Right lobe of liver (tissue), 6 donors: ENCODE measurements around the gene HMG20B. TPM values are rescaled to one million over a fixed set of nuclear protein-coding genes. Genes with fewer than 3 reads are reported as not detected.

ENCODE experiments used
- ATAC-seq, 4 donors: fragments of 200-7000 bp; cut with Tn5 transposase; one replicate each; pipeline ENCODE4 v1.9.1; 2020; ENCODE audit warnings: mild to moderate bottlenecking in 4 of 4, moderate library complexity in 4 of 4
- DNase-seq, 3 donors: peaks; one replicate each; pipeline ENCODE4 v3.0.0-alpha.2; 2020
- H3K27ac ChIP-seq, 3 donors: fragments of 200-600 bp; one replicate each; pipeline ENCODE4 v1.8.0; 2022
- H3K27me3 ChIP-seq, 2 donors: fragments of 200-600 bp; one replicate each; pipeline ENCODE4 v1.8.0; 2022
- H3K36me3 ChIP-seq, 4 donors: fragments of 200-600 bp; sonication (generic) in 1 of 4; one replicate each; pipeline versions ENCODE4 v1.5.1 to v1.8.0; 2017 to 2022; ENCODE audit warnings: control low read depth in 1 of 4
- H3K4me1 ChIP-seq, 4 donors: fragments of 200-600 bp; sonication (generic) in 1 of 4; one replicate each; pipeline versions ENCODE4 v1.5.1 to v1.8.0; 2017 to 2022; ENCODE audit warnings: control low read depth in 1 of 4
- H3K4me3 ChIP-seq, 3 donors: fragments of 200-600 bp; one replicate each; pipeline ENCODE4 v1.8.0; 2022
- H3K9me3 ChIP-seq, 4 donors: fragments of 200-600 bp; sonication (generic) in 1 of 4; one replicate each; pipeline versions ENCODE4 v1.5.1 to v1.8.0; 2017 to 2022; ENCODE audit warnings: control low read depth in 1 of 4
- POLR2A ChIP-seq: fragments of 450-650 bp; IDR thresholded peaks from one replicate; pipeline ENCODE4 v1.6.1; 2017; ENCODE audit warnings: antibody characterized with exemption, mild to moderate bottlenecking
- WGBS: methylation state at CpG from one replicate; pipeline ENCODE4 v1.1.6; 2018; ENCODE audit warnings: low coverage, low lambda C conversion rate; ENCODE audit not compliant: insufficient coverage; ENCODE audit errors: missing lambda C conversion rate; 5-methylcytosine and 5-hydroxymethylcytosine counted together
- intact Hi-C, 2 donors: fragments of 100-400 bp; cut with DNase I; formaldehyde crosslinking; loops; one replicate each; pipeline versions ENCODE4 v1.11.2 to v1.14.1; 2022
- small RNA-seq, 2 experiments: library from RNA; depleted of rRNA; stranded (forward); fragments of <200 nt; gene quantifications; one replicate each; pipeline ENCODE3, GENCODE V24; 2016
- total RNA-seq, 6 experiments: library from RNA; depleted of rRNA in 2 of 6; stranded (reverse); fragments of >200 nt in 2 of 6; fragmentation: NEBNext Ultra II Directional in 3 of 6; extraction: Animal tissue kit (Norgen Biotek cat#: 25700) in 3 of 6; gene quantifications; one replicate each; pipeline versions ENCODE4 v1.1.0 to v1.2.4, GENCODE V29; 2016 to 2023
- TF ChIP-seq, protein P1 (sequence below), 4 donors: fragments of 200-600 bp in 3 of 4; fragments of 450-650 bp in 1 of 4; IDR thresholded peaks; one replicate each; pipeline versions ENCODE4 v1.5.1 to v1.8.0; 2016 to 2022; ENCODE audit warnings: antibody characterized with exemption in 4 of 4, mild to moderate bottlenecking in 2 of 4
- donor health status: DM: no; HTN: yes; CAD: no.
- donor health status: DM: no; HTN: no; CAD: no.
- donor health status: DM: no; HTN: no; CAD: no.
- donor health status: DM: no; HTN: yes; CAD: no.
- donor health status: DM: no; HTN: yes; CAD: no.

Gene HMG20B
- total RNA-seq, 6 experiments from 2014 or later: 30.7 to 58.6 (median 33.3) TPM

- peak overlapping the region in 2 of 3 donors; percentile 89 to 97 for H3K27ac ChIP-seq
- intact Hi-C loops: loop anchor here in 1 of 2 donors (10.0 kb wide), 1 partner anchor 83 kb away; no protein-coding TSS in a partner anchor
Measured at GRCh38 chr19:3627351-3627723, 54.6 kb downstream of the HMG20B start.

More at GRCh38 chr19:3627351-3627723, 54.6 kb downstream of the HMG20B start:
- Histone ChIP-seq H3K4me3 (peak overlapping the region in 1 of 3 donors; percentile 98), H3K9me3 (no peaks in the 10 kb centered on the region), H3K27me3 (no peaks in the 10 kb centered on the region), H3K4me1 (peaks cover 0 to 15% (median 7%) of the 10 kb centered on the region in 4 donors), H3K36me3 (peaks cover 0 to 12% (median 0%) of the 10 kb centered on the region in 4 donors)
- TF ChIP-seq POLR2A: no peak
- TF ChIP-seq, protein P1, sequence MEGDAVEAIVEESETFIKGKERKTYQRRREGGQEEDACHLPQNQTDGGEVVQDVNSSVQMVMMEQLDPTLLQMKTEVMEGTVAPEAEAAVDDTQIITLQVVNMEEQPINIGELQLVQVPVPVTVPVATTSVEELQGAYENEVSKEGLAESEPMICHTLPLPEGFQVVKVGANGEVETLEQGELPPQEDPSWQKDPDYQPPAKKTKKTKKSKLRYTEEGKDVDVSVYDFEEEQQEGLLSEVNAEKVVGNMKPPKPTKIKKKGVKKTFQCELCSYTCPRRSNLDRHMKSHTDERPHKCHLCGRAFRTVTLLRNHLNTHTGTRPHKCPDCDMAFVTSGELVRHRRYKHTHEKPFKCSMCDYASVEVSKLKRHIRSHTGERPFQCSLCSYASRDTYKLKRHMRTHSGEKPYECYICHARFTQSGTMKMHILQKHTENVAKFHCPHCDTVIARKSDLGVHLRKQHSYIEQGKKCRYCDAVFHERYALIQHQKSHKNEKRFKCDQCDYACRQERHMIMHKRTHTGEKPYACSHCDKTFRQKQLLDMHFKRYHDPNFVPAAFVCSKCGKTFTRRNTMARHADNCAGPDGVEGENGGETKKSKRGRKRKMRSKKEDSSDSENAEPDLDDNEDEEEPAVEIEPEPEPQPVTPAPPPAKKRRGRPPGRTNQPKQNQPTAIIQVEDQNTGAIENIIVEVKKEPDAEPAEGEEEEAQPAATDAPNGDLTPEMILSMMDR (IDR thresholded peaks at IDR 0.05): no peak
- DNase-seq (no peak), ATAC-seq (no peak)
- 55% methylated on average over 6 of the region's 7 CpGs for WGBS

Small RNA genes within 50 kb of the gene (small RNA-seq; reads per million reads assigned to genes)
- gene AC005786.1: 0 reads per million in 2 experiments

Other genes with a start within 250 kb of the HMG20B start
- gene NFIC, start 206.4 kb upstream of the HMG20B start, total RNA-seq: 100 to 1,000 TPM in 4 of 6 experiments, 10 to 100 TPM in 2; 94.6 to 168 (median 120) TPM
- gene SMIM24, start 92.4 kb upstream of the HMG20B start, total RNA-seq: 10 to 100 TPM in 1 of 6 experiments, 1 to 10 TPM in 4, not detected in 1; 2.1 to 38.1 (median 6.6) TPM
- not detected for gene SMIM44, start 89.5 kb upstream of the HMG20B start, total RNA-seq
- 10 to 100 TPM in 1 of 6 experiments, 1 to 10 TPM in 5; 3.7 to 16.7 (median 4.9) TPM for gene DOHH, start 72.3 kb upstream of the HMG20B start, total RNA-seq
- gene FZR1, start 66.6 kb upstream of the HMG20B start, total RNA-seq: 10 to 100 TPM; 18.7 to 34.1 (median 23.8) TPM
- gene TEKTIP1, start 33.8 kb upstream of the HMG20B start, total RNA-seq: 1 to 10 TPM in 3 of 6 experiments, not detected in 3; 1.1 to 1.6 (median 1.3) TPM
- gene MFSD12, start 15.4 kb upstream of the HMG20B start, total RNA-seq: 100 to 1,000 TPM in 1 of 6 experiments, 10 to 100 TPM in 5; 23.8 to 114 (median 31.5) TPM
- 1 to 10 TPM in 2 of 6 experiments, under 1 TPM in 4; 0.51 to 1.6 (median 0.80) TPM for gene GIPC3, start 12.5 kb downstream of the HMG20B start, total RNA-seq
- 10 to 100 TPM in 1 of 6 experiments, 1 to 10 TPM in 5; 2.8 to 10.4 (median 4.7) TPM for gene TBXA2R, start 33.9 kb downstream of the HMG20B start, total RNA-seq
- gene CACTIN, start 53.8 kb downstream of the HMG20B start, total RNA-seq: 10 to 100 TPM in 4 of 6 experiments, 1 to 10 TPM in 2; 8.4 to 14.9 (median 10.3) TPM
- gene PIP5K1C, start 127.5 kb downstream of the HMG20B start, total RNA-seq: 1 to 10 TPM; 5.3 to 9.8 (median 7.6) TPM
- gene TJP3, start 135.4 kb downstream of the HMG20B start, total RNA-seq: 10 to 100 TPM in 5 of 6 experiments, 1 to 10 TPM in 1; 7.9 to 27.0 (median 16.5) TPM
- 10 to 100 TPM; 10.1 to 24.1 (median 12.6) TPM for gene APBA3, start 188.7 kb downstream of the HMG20B start, total RNA-seq
- 10 to 100 TPM; 52.5 to 81.2 (median 61.9) TPM for gene MRPL54, start 189.7 kb downstream of the HMG20B start, total RNA-seq
- not detected for gene RAX2, start 199.3 kb downstream of the HMG20B start, total RNA-seq
- gene MATK, start 213.4 kb downstream of the HMG20B start, total RNA-seq: 1 to 10 TPM in 3 of 6 experiments, under 1 TPM in 3; 0.49 to 2.5 (median 0.90) TPM